GM13976 (cell line): Measurements from ENCODE around the gene YY1AP1.
"Not testable (repeated sequence)": the region's sequence is repeated elsewhere in the genome, so short reads cannot be mapped to it uniquely, and the experiment has no call there.

Source experiments
- DNase-seq: peaks from one replicate; pipeline ENCODE4 v3.0.0; 2012; ENCODE audit warnings: low spot score
- CTCF ChIP-seq: IDR thresholded peaks from 2 replicates; pipeline ENCODE4 v1.5.1; 2012; ENCODE audit warnings: borderline replicate concordance, mild to moderate bottlenecking; ENCODE audit not compliant: insufficient read depth; ENCODE audit errors: extremely low read depth, missing control alignments, control extremely low read depth
- in situ Hi-C: fragments of 300-500 bp; cut with MboI; formaldehyde crosslinking; loops from one replicate; pipeline ENCODE4 v1.12.0; 2022; ENCODE audit warnings: low sequenced_read_pairs, mixed read lengths, inconsistent platforms; ENCODE audit not compliant: unreplicated experiment

Gene YY1AP1

GRCh38 chr1:155671750-155672149, 16.8 kb downstream of the YY1AP1 start:
- no peak for TF ChIP-seq CTCF
- no peak for DNase-seq
- in situ Hi-C loops = no loop called here

GRCh38 chr1:155669233-155670162, 19.1 kb downstream of the YY1AP1 start:
- in situ Hi-C loops = no loop called here
- no peak for DNase-seq
- no peak for TF ChIP-seq CTCF

- DNase-seq, in situ Hi-C loops: not testable (repeated sequence)
Measured at GRCh38 chr1:155661239-155661638, 27.3 kb downstream of the YY1AP1 start.

GRCh38 chr1:155657463-155657862, 31.1 kb downstream of the YY1AP1 start:
- no peak for TF ChIP-seq CTCF
- no peak for DNase-seq
- in situ Hi-C loops = no loop called here

- no peak for TF ChIP-seq CTCF
- in situ Hi-C loops = no loop called here
Measured at GRCh38 chr1:155652951-155653350, 35.6 kb downstream of the YY1AP1 start.

GRCh38 chr1:155651861-155652661, 36.5 kb downstream of the YY1AP1 start:
- TF ChIP-seq CTCF = no peak
- DNase-seq = no peak
- in situ Hi-C loops = no loop called here

More at GRCh38 chr1:155652951-155653350, 35.6 kb downstream of the YY1AP1 start:
- DNase-seq = no peak

- no peak for DNase-seq
- in situ Hi-C loops = no loop called here
- no peak for TF ChIP-seq CTCF
Measured at GRCh38 chr1:155650231-155650757, 38.3 kb downstream of the YY1AP1 start.
